Femur (tissue), 1 donor: ENCODE results near the gene RAB44.

Experiments used
- DNase-seq: peaks from one replicate; pipeline ENCODE4 v3.0.0-alpha.2; 2017

Gene RAB44

GRCh38 chr6:36779227-36779626, 81.6 kb downstream of the RAB44 start:
- no peak for DNase-seq

DNA sequence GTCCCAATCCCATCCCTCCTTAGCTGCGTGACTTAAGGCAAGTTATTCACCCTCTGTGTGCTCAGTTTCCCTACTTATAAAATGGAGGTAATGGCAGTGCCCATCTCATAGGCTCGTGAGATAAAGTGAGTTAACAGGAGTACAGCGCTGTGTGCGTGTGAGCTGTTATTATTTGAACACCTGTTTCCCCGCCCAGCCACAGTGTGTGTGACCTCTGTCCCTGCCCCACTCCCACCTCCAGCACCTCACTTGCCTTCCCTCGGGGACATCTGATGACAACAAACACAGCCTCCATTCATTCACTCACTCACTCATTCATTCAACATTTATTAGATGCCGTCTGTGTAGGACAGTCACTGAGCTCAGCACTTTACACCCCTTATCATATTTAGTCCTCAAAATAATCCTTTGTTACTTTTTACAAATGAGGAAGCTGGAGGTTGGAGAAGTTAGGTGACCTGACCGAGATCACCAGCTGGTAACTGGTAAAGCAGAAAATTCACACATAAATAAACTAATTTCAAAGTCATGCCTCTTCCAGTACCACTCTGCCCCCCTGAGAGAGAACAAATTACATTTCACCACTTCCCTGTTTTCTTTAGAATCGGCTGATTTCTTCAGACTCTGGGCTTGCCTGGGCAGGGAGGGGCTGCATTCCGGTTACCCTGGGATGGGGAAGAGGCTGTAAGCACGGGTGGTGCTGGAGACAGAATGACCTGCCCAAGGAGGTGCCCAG, 83.0 kb downstream of the RAB44 start:
- DNase-seq, result no peak

- no peak for DNase-seq
Measured at GRCh38 chr6:36781669-36782068, 84.0 kb downstream of the RAB44 start.
